GOT3 (cell line): ENCODE measurements around the gene OVAAL.

Source experiments
- DNase-seq: peaks from one replicate; lab custom pipeline; 2025; ENCODE audit warnings: mixed read lengths; lab: John Stamatoyannopoulos, UW

Gene OVAAL

GRCh38 chr1:180609643-180610555, 51.1 kb downstream of the OVAAL start:
- DNase-seq: no peak

GRCh38 chr1:180610556-180611015, 51.8 kb downstream of the OVAAL start:
- no peak for DNase-seq

- DNase-seq: no peak
Measured at GRCh38 chr1:180611016-180611930, 52.5 kb downstream of the OVAAL start.

- no peak for DNase-seq
Measured at GRCh38 chr1:180612632-180613031, 53.9 kb downstream of the OVAAL start.

- DNase-seq: no peak
Measured at GRCh38 chr1:180614730-180615129, 56.0 kb downstream of the OVAAL start.

GRCh38 chr1:180615493-180616290, 56.9 kb downstream of the OVAAL start:
- no peak for DNase-seq
